Measurements from ENCODE around the gene C7orf57.
"Not testable (repeated sequence)": the region's sequence is repeated elsewhere in the genome, so short reads cannot be mapped to it uniquely, and the experiment has no call there.

C7orf57 gene

DNA sequence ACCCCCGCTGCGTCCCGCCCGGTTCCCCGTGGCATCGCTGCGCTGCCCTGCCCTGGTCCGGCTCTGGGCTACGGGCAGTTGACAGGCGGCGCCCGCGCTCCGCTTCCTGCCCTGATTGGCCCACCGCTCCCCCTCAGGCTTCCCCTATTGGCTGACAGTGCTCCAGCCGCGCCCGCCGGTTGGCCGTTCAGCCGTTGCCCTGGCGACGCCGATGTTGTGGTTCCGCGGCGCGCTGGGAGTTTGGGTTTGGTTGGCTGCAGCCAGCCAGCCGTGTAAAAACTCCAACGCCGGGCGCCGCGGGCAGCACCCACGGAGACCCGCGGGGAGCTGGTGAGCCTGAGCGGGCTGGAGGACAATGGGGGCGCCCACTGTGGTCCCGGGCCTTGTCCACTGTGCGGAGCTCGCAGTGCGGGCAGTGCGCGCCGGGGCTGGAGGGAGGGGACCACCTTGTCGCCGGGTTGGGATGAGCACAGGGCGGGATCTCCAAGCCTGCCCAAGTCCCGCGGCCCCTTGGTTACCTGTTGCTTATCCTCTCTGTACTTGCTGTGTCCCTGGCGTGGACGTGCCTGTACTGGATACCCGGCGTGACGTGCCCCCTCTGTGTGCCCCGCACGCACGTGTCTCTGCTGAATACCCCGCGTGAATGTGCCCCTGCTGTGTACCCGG lies at the start of gene C7orf57:
C7orf57 (plus strand) TSS at position 243 of the 666 bp plus-strand sequence. CDS start 766 bp downstream, outside the sequence.
- peak; percentile 88 for DNase-seq (ENCODE audit: low spot score)

DNA sequence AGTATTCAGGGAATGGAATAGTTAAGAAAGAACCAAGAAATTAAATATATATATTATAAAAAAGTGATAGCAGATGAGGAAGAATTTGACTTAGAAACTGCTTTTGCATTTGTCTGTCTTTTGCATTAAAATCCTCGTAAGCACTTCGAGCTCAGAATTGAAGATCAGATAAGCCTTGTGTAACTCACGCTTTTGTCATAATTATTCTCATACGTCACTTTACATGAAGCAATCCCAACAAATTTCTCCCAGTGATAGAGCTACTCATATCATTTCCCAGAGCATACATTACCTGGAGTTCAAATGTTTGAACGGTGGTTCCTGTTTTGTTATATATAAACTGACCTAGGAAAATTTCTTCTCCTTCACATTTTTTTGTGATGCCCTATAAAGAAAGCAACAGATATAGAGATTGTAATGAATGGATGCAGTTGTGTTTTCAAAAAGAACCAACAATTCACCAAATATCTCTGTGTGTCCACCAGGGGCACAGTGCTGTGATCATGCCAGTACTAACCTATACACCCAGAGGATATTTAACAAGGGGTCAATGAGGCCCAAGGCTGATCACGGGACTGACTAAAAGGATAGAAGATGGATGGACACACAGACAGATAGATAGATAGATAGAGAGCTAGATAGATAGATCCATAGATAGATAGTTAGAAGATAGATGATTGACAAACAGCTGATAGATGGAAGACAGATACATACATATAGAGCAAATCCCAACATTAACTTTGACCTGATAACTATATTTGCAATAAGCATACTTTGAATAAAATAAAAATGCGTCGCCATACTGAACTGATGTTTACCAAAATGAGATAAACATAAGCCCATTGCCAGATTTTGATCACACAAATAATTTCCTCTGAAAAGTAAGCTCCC lies 46.6 kb upstream of the C7orf57 start:
- peak; percentile 31 for DNase-seq (ENCODE audit: low spot score)

DNA sequence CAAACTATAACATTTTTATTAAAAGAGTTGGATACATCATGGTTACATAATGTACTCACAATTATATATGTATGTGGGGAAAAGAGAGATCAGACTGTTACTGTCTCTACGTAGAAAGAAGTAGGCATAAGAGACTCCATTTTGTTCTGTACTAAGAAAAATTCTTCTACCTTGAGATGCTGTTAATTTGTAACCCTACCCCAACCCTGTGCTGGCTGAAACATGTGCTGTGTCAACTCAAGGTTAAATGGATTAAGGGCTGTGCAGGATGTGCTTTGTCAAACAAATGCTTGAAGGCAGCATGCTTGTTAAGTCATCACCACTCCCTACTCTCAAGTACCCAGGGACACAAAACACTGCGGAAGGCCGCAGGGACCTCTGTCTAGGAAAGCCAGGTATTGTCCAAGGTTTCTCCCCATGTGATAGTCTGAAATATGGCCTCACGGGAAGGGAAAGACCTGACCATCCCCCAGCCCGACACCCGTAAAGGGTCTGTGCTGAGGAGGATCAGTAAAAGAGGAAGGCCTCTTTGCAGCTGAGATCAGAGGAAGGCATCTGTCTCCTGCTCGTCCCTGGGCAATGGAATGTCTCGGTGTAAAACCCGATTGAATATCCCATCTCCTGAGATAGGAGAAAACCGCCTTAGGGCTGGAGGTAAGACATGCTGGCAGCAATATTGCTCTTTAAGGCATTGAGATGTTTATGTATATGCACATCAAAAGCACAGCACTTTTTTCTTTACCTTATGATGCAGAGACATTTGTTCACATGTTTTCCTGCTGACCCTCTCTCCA lies 45.5 kb upstream of the C7orf57 start:
- not testable (repeated sequence) for DNase-seq (ENCODE audit: low spot score)

DNA sequence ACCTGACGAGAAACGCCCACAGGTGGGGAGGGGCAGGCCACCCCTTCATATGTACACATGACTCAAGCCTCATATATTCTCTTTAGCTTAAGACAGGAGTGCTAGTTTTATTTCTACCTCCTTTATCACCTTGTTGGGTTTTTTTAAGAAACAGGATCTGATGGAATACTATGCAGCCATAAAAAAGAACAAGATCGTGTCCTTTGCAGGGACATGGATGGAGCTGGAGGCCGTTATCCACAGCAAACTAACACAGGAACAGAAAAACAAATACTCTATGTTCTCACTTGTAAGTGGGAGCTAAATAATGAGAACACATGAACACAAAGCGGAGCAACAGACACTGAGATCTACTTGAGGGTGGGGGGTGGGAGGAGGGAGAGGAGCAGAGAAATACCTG lies 44.8 kb upstream of the C7orf57 start:
- no peak for DNase-seq (ENCODE audit: low spot score)

DNA sequence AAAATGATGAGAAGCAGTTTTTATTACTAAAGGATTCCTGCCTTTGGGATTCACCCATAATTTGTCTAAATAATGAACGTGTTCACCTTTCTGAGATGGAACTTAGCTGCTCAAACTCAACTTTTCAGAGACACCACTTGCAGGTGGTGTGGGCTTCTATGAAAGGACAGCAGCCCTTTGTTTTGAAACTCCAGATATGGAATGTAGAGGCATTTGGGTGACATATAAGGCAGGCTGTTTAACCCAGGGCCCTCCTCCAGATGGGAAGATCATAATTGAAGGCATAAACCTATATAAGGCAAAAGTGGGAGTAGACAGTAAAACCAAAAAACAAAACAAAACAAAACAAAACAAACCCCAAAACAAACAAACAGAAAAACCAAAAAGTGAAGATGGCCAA lies 44.1 kb upstream of the C7orf57 start:
- no peak for DNase-seq (ENCODE audit: low spot score)

DNA sequence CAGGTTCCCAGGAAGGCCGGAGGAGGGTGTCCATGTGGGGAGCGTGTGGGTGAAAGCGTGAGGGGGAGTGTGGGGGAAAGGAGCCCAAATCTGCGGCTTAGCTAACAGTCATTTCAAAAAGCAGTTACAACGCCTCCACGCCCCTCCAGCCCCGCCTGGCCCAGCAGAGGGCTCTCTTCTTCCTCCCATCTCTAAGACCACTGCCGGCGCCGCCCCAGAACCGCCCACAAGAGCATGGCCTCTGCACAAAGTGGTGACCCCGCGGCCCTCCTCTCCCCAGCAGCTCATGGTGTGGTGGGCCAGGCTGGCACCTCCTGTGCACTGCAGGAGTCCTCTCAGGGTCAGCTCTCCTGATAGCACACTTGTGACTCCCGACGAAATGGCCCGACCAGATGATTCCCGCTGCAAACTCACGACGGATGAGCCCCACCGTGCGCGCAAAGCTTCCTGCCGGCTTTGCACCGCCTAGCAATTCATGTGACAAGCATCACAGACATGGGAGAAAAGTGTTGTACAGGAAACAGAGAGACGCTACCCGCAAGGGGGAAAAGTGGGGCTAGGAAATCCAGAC lies 43.5 kb upstream of the C7orf57 start:
- DNase-seq (ENCODE audit: low spot score), result peak; percentile 65

DNA sequence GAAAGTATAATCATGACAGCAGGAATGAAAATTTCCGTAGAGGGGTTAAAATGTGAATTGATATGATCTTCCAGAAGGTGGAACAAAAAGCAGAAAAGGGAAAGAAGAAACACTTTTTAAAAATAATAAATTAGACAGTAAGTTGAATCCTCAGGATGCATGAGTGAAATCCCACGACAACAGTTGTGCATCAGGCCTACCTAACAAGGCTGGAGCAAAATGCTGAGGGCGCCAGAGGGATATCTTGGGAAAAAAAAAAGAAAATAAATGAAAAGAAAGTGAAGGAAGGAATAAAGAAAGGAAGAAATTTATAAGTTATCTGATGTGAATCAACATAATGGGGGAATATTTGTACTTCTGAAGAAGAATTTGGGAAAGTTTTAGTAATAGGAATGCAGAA lies 42.9 kb upstream of the C7orf57 start:
- DNase-seq (ENCODE audit: low spot score), result no peak

DNA sequence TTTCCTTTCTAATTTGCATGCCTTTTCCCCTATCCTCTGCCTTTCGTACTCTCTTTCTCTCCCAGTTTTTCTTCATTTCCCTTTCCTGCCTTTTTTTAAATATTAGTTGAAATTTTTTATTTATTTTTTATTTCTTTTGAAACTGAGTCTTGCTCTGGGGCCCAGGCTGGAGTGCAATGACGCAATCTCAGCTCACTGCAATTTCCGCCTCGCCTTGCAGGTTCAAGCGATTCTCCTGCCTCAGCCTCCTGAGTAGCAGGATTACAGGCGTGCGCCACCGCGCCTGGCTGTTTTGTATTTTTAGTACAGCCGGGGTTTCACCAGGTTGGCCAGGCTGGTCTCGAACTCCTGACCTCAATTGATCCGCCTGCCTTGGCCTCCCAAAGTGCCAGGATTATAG lies 35.9 kb upstream of the C7orf57 start:
- DNase-seq (ENCODE audit: low spot score), result no peak

DNA sequence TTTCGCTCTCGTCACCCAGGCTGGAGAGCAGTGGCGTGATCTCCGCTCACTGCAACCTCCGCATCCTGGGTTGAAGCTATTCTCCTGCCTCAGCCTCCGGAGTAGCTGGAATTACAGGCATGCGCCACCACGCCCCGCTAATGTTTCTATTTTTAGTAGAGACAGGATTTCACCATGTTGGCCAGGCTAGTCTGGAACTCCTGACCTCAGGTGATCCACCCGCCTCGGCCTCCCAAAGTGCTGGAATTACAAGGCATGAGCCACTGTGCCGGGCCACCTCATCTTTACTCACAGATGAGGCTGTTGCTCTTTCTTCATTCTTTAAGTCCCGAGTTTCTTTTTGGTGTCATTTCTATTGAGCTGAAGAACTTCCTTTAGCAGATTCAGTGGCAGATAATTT lies 35.2 kb upstream of the C7orf57 start:
- not testable (repeated sequence) for DNase-seq (ENCODE audit: low spot score)

DNA sequence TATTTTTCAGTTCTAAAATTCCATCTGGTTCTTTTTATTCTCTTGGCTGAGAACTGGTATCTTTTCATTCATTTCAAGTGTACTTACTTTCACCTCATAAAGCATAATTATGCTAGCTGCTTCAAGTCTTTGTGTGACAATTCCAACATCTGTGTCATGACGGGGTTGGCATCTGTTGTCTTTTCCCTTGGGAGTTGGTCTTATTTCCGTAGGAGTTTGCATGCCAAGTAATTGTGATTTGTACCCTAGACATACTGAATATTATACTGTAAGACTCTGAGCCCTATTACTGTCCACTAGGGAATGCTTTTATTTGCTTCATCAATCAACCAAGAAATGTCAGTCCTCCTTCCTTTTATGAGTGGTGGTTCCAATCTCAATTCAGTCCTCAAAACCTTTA lies 31.3 kb upstream of the C7orf57 start:
- no peak for DNase-seq (ENCODE audit: low spot score)

DNA sequence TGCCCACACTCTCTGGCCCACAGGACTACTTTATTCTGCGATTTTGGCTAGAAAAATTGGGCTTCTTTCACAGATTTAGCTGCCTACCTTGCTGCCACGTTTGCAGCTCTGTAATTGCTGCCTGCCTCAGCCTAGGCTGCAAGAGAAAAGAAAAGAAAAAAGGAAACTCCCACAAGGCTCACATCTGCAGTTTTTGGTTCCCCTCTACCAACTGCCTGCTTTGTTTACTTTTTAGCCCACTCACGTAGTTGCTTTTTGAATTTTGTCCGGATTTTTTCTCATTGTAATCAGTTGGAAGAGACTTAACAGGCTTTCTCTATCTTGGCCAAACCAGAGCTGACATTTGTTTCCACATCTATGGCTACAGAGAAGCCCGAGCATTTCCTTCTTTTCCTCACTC lies 30.7 kb upstream of the C7orf57 start:
- DNase-seq (ENCODE audit: low spot score), result no peak

DNA sequence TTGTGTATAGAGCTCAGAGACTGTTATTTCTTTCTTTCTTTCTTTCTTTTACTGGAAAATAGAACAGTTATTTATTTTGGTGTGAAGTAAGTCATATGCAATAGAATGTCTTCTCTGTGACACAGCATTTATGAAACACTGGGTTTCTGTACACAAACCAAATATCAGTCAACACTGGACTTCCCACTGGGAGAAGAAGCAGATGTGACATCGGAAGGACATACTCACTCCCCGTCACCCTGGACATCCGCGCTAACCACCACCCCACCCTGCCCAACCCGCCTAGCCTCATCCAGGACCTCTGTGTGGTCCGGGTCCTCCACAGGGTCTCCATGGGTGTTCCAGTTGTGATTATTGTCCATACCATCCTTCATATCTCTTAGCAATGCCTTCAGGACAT lies 28.5 kb upstream of the C7orf57 start:
- no peak for DNase-seq (ENCODE audit: low spot score)

DNA sequence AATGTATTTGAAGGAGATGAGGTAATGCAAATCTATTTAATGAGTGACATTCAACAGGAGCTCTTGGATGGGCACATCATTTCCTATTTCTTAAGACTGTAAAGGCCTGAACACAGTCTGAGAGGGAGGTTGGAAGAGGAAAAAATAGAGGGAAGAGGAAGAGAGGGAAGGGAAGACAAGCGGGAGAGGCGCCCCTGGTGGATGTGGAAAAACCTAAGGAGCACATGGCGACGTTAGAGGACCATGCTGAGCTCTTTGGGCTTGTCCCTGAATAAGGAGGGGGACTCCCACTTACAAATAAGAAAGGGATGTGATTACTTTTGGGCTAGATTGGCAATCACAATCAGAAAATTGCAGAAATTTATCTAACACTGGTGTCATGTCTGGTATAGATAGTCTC lies 26.1 kb upstream of the C7orf57 start:
- DNase-seq (ENCODE audit: low spot score), result no peak

DNA sequence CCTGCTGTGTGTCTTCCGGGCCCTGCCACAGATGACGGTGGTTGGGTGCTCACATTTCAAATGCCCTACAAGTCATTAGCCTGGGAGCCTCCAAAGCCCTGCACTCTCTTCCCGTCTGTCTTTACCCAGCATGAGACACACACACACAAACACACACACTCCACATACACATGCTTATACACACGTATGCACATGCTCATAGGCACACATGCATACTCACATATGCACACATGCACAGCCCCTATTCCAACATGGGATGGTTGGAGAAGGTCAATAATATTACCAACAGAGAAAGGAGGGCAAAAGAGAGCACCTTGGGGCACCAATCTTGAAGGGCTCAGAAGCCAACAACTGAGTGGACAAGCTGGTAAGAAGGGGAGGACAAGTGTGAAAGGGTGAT lies 25.4 kb upstream of the C7orf57 start:
- DNase-seq (ENCODE audit: low spot score), result no peak

DNA sequence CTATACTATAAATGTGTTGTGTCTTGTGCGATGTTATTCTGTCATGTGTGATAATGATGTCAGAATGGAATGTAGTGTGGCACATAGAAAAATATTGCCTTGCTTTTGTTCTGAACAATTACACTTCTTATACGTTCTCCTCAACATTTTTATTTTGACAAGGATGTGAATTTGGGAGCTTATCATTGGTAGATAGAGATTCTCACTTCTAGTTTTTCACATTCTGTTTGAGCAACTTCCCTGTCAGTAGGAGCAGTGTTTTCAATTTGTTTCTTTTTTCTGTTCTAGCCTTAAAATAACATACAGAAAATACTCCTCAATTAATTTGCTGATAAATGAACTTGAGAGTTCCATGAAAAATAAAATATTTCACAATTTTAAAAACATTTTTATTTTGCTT lies 24.0 kb upstream of the C7orf57 start:
- no peak for DNase-seq (ENCODE audit: low spot score)

DNA sequence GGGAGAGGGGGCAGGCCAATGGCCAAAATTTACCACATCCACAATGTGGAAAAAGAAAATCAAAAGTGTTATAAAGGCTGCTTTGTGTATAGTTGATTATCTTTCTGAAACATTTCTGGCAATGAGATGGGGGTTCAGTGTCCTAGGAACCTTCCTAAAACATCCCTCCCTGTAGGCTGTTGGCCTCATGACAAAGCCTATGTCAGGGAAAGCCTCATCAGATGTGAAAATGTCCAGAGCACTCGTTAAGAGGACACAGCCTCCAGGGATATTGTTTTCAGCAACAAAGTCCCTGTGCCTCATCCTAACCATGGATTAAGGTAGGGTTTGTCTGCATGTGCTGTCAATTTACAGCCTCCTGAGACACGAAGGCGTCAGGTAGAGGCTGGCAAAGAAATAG lies 23.4 kb upstream of the C7orf57 start:
- DNase-seq (ENCODE audit: low spot score), result no peak

DNA sequence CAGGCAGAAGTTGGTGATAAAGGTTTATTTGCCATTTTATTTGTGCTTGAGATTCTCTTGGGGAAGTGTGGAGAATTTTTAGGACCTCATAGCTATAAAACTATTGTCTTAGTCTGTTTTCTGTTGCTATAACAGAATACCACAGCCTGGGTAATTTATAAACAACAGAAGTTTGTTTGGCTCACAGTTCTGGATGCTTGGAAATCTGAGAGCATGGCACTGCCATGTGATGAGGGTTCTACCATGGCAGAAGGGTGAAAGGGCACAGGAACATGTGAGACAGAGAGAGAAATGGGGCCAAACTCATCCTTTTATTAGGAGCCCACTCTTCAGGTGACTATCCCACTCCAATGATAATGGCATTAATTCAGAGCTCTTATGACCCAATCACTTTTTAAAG lies 18.7 kb upstream of the C7orf57 start:
- no peak for DNase-seq (ENCODE audit: low spot score)

DNA sequence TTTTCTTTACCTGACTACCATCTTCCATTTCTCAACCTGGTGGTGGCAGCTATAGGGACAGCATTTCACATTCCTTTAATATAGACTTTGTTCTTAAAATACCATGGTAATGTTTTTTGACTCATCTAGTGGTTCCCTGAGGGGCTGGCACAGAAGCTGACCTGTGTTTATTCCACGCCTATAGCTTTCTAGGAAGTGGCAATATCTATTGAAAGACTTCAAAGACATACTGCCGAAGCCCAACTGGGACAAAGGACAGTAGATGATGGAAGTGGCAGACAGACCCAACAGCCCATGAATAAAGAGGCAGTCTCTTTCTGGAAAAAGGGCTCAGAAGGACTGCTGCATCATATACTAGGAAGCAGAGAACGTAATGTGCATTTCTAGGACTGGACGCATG lies 17.7 kb upstream of the C7orf57 start:
- no peak for DNase-seq (ENCODE audit: low spot score)

DNA sequence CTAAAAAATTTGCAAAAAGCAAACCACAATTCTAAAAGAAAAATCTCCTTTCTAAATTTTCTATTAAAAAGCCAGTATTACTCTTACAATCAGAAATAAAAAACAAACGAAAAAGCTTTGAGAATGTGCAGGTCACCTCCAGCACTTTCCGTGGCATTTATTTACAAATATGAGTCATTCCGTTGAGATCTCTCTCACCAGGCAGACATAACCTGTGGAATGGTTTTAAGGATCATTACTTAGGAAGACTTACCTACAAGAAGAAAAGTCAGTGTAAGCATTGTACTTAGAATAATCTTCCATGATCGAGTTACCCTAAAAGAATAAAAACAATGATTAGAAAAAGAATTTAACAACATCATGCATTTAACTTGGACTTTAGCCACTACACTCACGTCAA lies 9.7 kb upstream of the C7orf57 start:
- DNase-seq (ENCODE audit: low spot score), result no peak

DNA sequence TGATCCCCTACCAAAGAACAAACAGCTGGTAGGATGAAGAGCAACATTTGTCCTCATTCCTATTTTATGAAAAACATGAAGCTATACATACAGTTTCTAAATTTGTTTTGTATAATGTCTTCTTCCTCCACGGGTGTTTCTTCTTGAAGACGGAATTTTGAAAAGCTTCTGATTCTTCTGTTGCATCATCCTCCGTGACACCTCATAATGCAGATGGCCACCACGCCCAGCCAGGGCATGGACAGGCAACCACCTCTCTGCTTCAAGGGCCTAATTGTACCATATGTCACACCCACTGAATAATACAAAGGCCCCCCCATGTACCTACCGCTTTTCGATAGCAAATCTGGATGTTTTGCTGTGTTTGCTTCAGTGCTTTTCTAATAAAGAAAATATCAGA lies 6.4 kb upstream of the C7orf57 start, which contains the start of gene SUN3:
SUN3 (minus strand) TSS at position 170 of the 400 bp plus-strand sequence; CDS start at position 1, 169 bp downstream.
- DNase-seq (ENCODE audit: low spot score), result no peak

DNA sequence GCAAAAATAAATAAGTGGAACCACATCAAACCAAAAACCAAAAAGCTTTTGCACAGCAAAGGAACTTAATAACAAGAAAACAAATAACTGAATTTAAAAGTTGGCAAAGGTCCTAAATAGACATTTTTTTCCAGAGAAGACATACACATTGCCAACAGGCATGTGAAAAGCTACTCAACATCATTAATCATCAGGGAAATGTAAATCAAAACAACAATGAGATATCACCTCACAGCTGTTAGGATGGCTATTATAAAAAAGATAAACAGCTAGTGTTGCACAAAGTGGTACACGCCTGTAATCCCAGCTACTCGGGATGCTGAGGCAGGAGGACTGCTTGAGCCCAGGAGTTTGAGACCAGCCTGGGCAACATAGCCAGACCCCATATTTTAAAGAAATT lies 4.2 kb upstream of the C7orf57 start:
- no peak for DNase-seq (ENCODE audit: low spot score)

DNA sequence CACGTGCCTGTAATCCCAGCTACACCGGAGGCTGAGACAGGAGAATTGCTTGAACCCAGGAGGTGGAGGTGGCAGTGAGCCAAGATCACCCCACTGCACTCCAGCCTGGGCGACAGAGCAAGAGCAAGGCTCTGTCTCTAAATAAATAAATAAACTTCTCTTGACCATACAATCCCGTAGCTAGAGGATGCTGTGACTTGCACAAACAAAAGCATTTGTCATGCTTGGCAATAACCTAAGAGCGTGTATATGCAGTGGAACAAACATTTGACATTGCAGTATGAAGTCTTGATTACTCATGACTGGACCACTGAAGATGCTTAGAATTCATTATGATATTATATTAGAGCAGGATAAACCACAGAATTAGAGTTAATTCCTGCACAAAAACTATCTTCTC lies 1.4 kb upstream of the C7orf57 start:
- DNase-seq (ENCODE audit: low spot score), result no peak
